ENCODE measurements around the gene KIT. TPM values are rescaled to one million over a fixed set of nuclear protein-coding genes. Genes with fewer than 3 reads are reported as not detected.

Gene KIT
- total and polyA plus RNA-seq, 2 of the 4 experiments (the other 2 are of a cell fraction), result 3.3 to 5.9 TPM

GRCh38 chr4:54687887-54688841 lies 30.4 kb downstream of the KIT start (continued):
- TF ChIP-seq RFX5 (IDR thresholded peaks at IDR 0.05; ENCODE audit: low read depth, low read length) (no peak), NFE2L2 (IDR thresholded peaks at IDR 0.05; ENCODE audit: low read depth, low read length) (no peak)

DNA sequence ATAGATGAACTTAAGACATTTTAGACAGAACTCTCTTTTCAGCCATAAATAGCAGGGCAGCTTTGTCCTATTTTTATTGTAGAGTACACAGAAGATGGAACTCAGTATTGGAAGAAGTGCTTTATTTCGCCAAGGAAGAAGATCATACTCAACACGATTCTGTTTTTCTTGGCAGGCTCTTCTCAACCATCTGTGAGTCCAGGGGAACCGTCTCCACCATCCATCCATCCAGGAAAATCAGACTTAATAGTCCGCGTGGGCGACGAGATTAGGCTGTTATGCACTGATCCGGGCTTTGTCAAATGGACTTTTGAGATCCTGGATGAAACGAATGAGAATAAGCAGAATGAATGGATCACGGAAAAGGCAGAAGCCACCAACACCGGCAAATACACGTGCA lies 37.6 kb downstream of the KIT start:
- no peak overlapping the region for H3K4me3 ChIP-seq (ENCODE audit: insufficient read depth, low read depth, low read length)
- H3K4me2 ChIP-seq (ENCODE audit: low read depth, low read length), result no peak overlapping the region
- 80% methylated on average over 4 of the region's 12 CpGs; no CpG with 5 or more reads in 1 of the 2 experiments for WGBS, 2 experiments (ENCODE audit: extremely low coverage in 2 of 2, insufficient read length in 1 of 2)
- dilution Hi-C loops (cut with HindIII; ENCODE audit: low sequenced_read_pairs, unreplicated experiment), result no loop called here
- H2BK120ac ChIP-seq (ENCODE audit: low read depth, low read length), result no peak overlapping the region
- H3K56ac ChIP-seq (ENCODE audit: extremely low read depth, insufficient read depth, low read length), result no peak overlapping the region
- ATAC-seq (ENCODE audit: low read depth), result no peak
- peaks cover 3% of the 10 kb centered on the region for H3K4me1 ChIP-seq (ENCODE audit: control insufficient read depth, insufficient read depth, low read length)
- no TSS peak for BruUV-seq (replicated peaks)
- no peak overlapping the region for H2AK9ac ChIP-seq (replicated peaks; ENCODE audit: low read depth, low read length, poor library complexity)
- H2AFZ ChIP-seq (replicated peaks; ENCODE audit: low read length, poor library complexity), result no peak overlapping the region
- H4K91ac ChIP-seq (ENCODE audit: insufficient read depth, low read depth, low read length), result no peak overlapping the region
- H3K27me3 ChIP-seq (ENCODE audit: control insufficient read depth, insufficient read depth, low read length), result no peaks in the 10 kb centered on the region
- no peak overlapping the region for H2AK5ac ChIP-seq (ENCODE audit: low read depth, low read length)
- CTCF ChIA-PET, result no interaction called here
- H3K9me1 ChIP-seq (ENCODE audit: insufficient read depth, low read length), result no peaks in the 10 kb centered on the region; the same call in 1 of the 2 replicates
- H2BK15ac ChIP-seq (ENCODE audit: low read depth, low read length), result no peak overlapping the region
- H3K4ac ChIP-seq (ENCODE audit: low read depth, low read length), result no peak overlapping the region
- H3K9ac ChIP-seq (ENCODE audit: low read depth, low read length), result no peak overlapping the region
- intact Hi-C loops (cut with micrococcal nuclease), result no loop called here
- no peak for DNase-seq
- POLR2A ChIA-PET (ENCODE audit: unreplicated experiment), result no interaction called here
- H2BK5ac ChIP-seq (ENCODE audit: low read depth, low read length, poor library complexity, severe bottlenecking), result no peak overlapping the region
- no peak overlapping the region; the same call in 1 of the 2 replicates for H3K14ac ChIP-seq (replicated peaks; ENCODE audit: low read depth, low read length)
- H2BK20ac ChIP-seq (ENCODE audit: low read depth, low read length), result no peak overlapping the region
- peaks cover 6% of the 10 kb centered on the region; the same call in 1 of the 2 replicates for H3K36me3 ChIP-seq (ENCODE audit: control insufficient read depth, insufficient read depth, low read length)
- TF ChIP-seq CHD1 (IDR thresholded peaks at IDR 0.05; ENCODE audit: low read depth, low read length) (no peak), SMC3 (IDR thresholded peaks at IDR 0.05; ENCODE audit: low read depth, low read length) (no peak), CEBPB (IDR thresholded peaks at IDR 0.05; ENCODE audit: low read depth, low read length) (no peak), RAD21 (IDR thresholded peaks at IDR 0.05; ENCODE audit: low read length) (no peak), POLR2A (IDR thresholded peaks at IDR 0.05; ENCODE audit: low read depth, low read length) (no peak), RCOR1 (IDR thresholded peaks at IDR 0.05; ENCODE audit: insufficient replicate concordance, low read length) (no peak), MAFK (IDR thresholded peaks at IDR 0.05; ENCODE audit: low read depth, low read length) (no peak), RFX5 (IDR thresholded peaks at IDR 0.05; ENCODE audit: low read depth, low read length) (no peak), BHLHE40 (IDR thresholded peaks at IDR 0.05; ENCODE audit: low read depth, low read length) (no peak), MAZ (IDR thresholded peaks at IDR 0.05; ENCODE audit: borderline replicate concordance, low read depth, low read length) (no peak), MXI1 (IDR thresholded peaks at IDR 0.05; ENCODE audit: borderline replicate concordance, low read depth, low read length) (no peak)
- TF ChIP-seq, protein P1, sequence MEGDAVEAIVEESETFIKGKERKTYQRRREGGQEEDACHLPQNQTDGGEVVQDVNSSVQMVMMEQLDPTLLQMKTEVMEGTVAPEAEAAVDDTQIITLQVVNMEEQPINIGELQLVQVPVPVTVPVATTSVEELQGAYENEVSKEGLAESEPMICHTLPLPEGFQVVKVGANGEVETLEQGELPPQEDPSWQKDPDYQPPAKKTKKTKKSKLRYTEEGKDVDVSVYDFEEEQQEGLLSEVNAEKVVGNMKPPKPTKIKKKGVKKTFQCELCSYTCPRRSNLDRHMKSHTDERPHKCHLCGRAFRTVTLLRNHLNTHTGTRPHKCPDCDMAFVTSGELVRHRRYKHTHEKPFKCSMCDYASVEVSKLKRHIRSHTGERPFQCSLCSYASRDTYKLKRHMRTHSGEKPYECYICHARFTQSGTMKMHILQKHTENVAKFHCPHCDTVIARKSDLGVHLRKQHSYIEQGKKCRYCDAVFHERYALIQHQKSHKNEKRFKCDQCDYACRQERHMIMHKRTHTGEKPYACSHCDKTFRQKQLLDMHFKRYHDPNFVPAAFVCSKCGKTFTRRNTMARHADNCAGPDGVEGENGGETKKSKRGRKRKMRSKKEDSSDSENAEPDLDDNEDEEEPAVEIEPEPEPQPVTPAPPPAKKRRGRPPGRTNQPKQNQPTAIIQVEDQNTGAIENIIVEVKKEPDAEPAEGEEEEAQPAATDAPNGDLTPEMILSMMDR (conservative IDR thresholded peaks at IDR 0.05; ENCODE audit: low read depth, low read length), result no peak
- TF ChIP-seq, protein P2, sequence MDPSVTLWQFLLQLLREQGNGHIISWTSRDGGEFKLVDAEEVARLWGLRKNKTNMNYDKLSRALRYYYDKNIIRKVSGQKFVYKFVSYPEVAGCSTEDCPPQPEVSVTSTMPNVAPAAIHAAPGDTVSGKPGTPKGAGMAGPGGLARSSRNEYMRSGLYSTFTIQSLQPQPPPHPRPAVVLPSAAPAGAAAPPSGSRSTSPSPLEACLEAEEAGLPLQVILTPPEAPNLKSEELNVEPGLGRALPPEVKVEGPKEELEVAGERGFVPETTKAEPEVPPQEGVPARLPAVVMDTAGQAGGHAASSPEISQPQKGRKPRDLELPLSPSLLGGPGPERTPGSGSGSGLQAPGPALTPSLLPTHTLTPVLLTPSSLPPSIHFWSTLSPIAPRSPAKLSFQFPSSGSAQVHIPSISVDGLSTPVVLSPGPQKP (IDR thresholded peaks at IDR 0.05; ENCODE audit: borderline replicate concordance, low read depth, low read length), result no peak
- H3K23ac ChIP-seq (ENCODE audit: low read depth, low read length), result no peak overlapping the region
- H3K27ac ChIP-seq (ENCODE audit: insufficient read depth, low read length), result no peak overlapping the region
- no peak overlapping the region for H4K5ac ChIP-seq (ENCODE audit: low read depth, low read length)
- H4K8ac ChIP-seq (ENCODE audit: low read depth in 2 of 2, low read length in 2 of 2), result no peak overlapping the region
- no peaks in the 10 kb centered on the region for H3K9me3 ChIP-seq (ENCODE audit: control insufficient read depth, insufficient read depth, low read length)
- H4K20me1 ChIP-seq (ENCODE audit: insufficient read depth, low read length), result no peaks in the 10 kb centered on the region
- H3K18ac ChIP-seq (ENCODE audit: low read depth, low read length), result no peak overlapping the region
- in situ Hi-C loops (cut with MboI; ENCODE audit: low sequenced_read_pairs), result no loop called here
- no peaks in the 10 kb centered on the region for H3K79me1 ChIP-seq (ENCODE audit: low read depth in 1 of 2, low read length in 2 of 2)

Measured in IMR-90 (cell line).